ENCODE data around the gene PSME1. TPM values are rescaled to one million over a fixed set of nuclear protein-coding genes. Genes with fewer than 3 reads are reported as not detected.

Gene PSME1
- total RNA-seq: 100 to 1,000 TPM; 257 to 273 TPM
- 1,000 to 10,000 TPM in 1 of 2 donors, 100 to 1,000 TPM in 1; 976 to 1,008 TPM for polyA plus RNA-seq

DNA sequence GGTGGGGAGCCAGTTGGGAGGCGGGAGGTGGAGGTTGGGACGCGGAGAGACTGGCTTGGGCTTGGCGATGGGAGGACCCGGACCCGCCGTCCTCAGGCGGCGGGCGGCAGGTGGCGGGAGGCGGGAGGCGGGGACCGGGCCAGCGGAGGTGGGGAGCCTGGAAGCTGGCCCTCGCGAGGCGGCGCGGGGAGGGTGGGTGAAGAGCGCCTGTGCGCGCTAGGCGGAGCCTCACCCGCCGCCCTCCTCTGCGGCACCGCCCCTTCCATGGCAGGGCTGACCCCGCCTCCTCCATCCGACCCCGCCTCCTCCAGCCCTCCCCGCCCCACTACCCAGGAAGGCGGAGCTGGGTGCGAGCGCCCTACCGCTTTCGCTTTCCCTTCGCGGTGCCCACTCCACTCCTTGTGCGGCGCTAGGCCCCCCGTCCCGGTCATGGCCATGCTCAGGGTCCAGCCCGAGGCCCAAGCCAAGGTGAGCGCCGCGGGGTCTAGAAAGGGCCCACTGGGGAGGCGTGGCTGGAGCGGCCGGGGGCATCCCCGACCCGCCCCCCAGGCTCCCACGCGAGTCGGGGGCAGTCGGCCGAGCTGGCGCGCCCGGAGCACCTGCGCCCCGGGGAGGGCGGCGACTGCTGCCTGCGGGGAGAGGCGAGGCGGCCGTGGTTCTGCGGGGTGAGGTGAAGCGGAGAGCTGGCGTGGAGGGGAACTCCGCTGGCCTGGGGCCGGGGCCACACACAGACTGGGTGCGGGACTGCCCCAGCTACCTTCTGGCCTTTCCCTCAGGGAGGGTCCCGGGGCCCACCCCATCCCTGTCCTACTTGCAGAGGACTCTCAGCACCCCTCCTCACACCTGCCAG lies at the start of gene PSME1:
TSS of gene PSME1 (plus strand) at position 361 of the 850 bp plus-strand sequence. CDS start at position 430, 69 bp downstream.
- Mint-ChIP-seq H3K9me3 (peaks cover 0 to 4% (median 0%) of the 10 kb centered on the region in 8 donors), H3K4me1 (peaks cover 35 to 70% (median 55%) of the 10 kb centered on the region in 4 donors), H3K27ac (peak within 1 kb of the TSS; percentile 88 to 96 (median 94)), H3K4me3 (peak within 1 kb of the TSS; percentile 87 to 94 (median 92)), H3K36me3 (peaks cover 23 to 35% of the 10 kb centered on the region in 2 donors), H3K27me3 (no peaks in the 10 kb centered on the region)
- intact Hi-C loops (cut with micrococcal nuclease): loop anchor here (1.0 to 2.0 kb wide), 4 partner anchors 11 to 579 kb away; partner anchors contain the start of genes DCAF11, IRF9, NRL and RNF31
- Histone ChIP-seq H3K27me3 (ENCODE audit: insufficient read depth, low read length) (no peaks in the 10 kb centered on the region), H3K27ac (ENCODE audit: low read depth, low read length) (peak within 1 kb of the TSS; percentile 84), H3K36me3 (ENCODE audit: insufficient read depth, low read length) (peaks cover 22% of the 10 kb centered on the region), H3K9me3 (ENCODE audit: control insufficient read depth in 1 of 2, low read length in 2 of 2) (no peaks in the 10 kb centered on the region), H3K4me1 (ENCODE audit: insufficient read depth, low read length) (peaks cover 59% of the 10 kb centered on the region), H3K4me3 (ENCODE audit: low read length in 2 of 2) (peak within 1 kb of the TSS; percentile 30 to 87)
- POLR2A ChIA-PET (ENCODE audit: partially characterized antibody): interaction anchor here (0.6 to 16.1 kb wide), 27 partner anchors 10 to 815 kb away, joined by 3 to 347 read pairs (median 9); partner anchors contain the start of genes CARMIL3, CBLN3, CHMP4A and DCAF11
- CTCF ChIA-PET (ENCODE audit: partially characterized antibody): interaction anchor here (0.7 to 6.4 kb wide), 14 partner anchors 10 to 198 kb away, joined by 3 to 53 read pairs (median 5); partner anchors contain the start of genes CIDEB, DCAF11, IRF9 and NRL
- DNase-seq: peak; percentile 92 to 94 (median 93)

DNA sequence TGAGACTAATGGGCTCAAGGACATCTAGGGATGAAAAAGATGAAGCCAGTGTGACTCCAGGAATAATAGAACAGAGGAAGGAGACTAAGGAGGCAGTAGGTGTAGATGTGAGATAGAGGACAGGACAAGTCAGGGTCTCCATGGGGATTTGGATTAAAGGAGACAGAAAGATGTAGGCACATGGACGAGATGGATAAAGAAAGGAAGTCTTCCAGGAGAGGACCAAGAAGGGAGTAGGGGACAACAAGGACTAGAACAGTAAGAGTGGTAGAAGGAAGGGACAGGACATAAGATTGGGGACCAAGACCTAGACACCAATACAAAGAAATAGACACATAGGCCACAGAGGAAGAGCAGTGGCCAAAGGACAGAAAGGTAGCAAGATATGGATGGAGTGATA lies 49.0 kb upstream of the PSME1 start:
- intact Hi-C loops (cut with micrococcal nuclease): loop anchor here (10.0 kb wide), 1 partner anchor 102 kb away; the partner anchor contains the start of gene DHRS4L2
- H3K4me1 ChIP-seq (ENCODE audit: insufficient read depth, low read length): peaks cover 4% of the 10 kb centered on the region
- H3K36me3 Mint-ChIP-seq: no peaks in the 10 kb centered on the region
- H3K9me3 Mint-ChIP-seq: peaks cover 0 to 4% (median 0%) of the 10 kb centered on the region in 8 donors
- no peak overlapping the region for H3K27ac ChIP-seq (ENCODE audit: low read depth, low read length)
- ChIA-PET CTCF (ENCODE audit: partially characterized antibody) (interaction anchor here (1.0 to 9.5 kb wide), 3 partner anchors 17 to 28 kb away, joined by 3 to 95 read pairs (median 85); no protein-coding TSS in a partner anchor), POLR2A (ENCODE audit: partially characterized antibody) (no interaction called here)
- H3K27me3 ChIP-seq (ENCODE audit: insufficient read depth, low read length): no peaks in the 10 kb centered on the region
- no peak overlapping the region for H3K4me3 Mint-ChIP-seq
- no peaks in the 10 kb centered on the region for H3K36me3 ChIP-seq (ENCODE audit: insufficient read depth, low read length)
- peaks cover 3 to 13% (median 10%) of the 10 kb centered on the region in 4 donors for H3K4me1 Mint-ChIP-seq
- no peak overlapping the region for H3K4me3 ChIP-seq (ENCODE audit: low read length in 2 of 2)
- H3K27me3 Mint-ChIP-seq: no peaks in the 10 kb centered on the region
- peak overlapping the region in 2 of 7 donors; percentile 15 to 26 for H3K27ac Mint-ChIP-seq
- DNase-seq: no peak
- no peaks in the 10 kb centered on the region for H3K9me3 ChIP-seq (ENCODE audit: control insufficient read depth in 1 of 2, low read length in 2 of 2)

DNA sequence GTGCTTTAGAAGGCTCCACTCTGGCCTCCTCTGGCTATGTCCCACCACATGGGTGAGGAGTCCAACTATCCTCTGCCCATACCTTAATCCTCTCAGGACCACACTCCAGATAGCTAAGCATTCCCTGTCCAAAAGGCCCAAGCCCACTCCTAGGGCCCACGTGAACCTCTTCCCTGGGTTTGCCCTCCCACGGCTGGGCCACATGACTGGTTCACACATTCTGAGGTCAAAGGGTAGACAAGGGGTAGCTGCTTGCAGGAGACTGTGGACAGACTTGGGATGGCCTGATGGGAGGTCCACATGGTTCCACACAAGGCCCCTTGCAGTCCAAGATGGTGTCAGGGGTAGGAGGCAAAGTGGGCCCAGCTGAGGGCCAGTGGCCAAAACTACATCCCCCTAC lies 47.9 kb upstream of the PSME1 start:
- Mint-ChIP-seq H3K4me1 (peaks cover 3 to 15% (median 11%) of the 10 kb centered on the region in 4 donors), H3K4me3 (no peak overlapping the region), H3K9me3 (peaks cover 0 to 4% (median 0%) of the 10 kb centered on the region in 8 donors), H3K27me3 (no peaks in the 10 kb centered on the region), H3K27ac (no peak overlapping the region), H3K36me3 (no peaks in the 10 kb centered on the region)
- Histone ChIP-seq H3K27me3 (ENCODE audit: insufficient read depth, low read length) (no peaks in the 10 kb centered on the region), H3K4me3 (ENCODE audit: low read length in 2 of 2) (no peak overlapping the region), H3K9me3 (ENCODE audit: control insufficient read depth in 1 of 2, low read length in 2 of 2) (no peaks in the 10 kb centered on the region), H3K27ac (ENCODE audit: low read depth, low read length) (no peak overlapping the region), H3K36me3 (ENCODE audit: insufficient read depth, low read length) (no peaks in the 10 kb centered on the region), H3K4me1 (ENCODE audit: insufficient read depth, low read length) (peaks cover 5% of the 10 kb centered on the region)
- no peak for DNase-seq
- CTCF ChIA-PET (ENCODE audit: partially characterized antibody): interaction anchor here (0.7 to 12.2 kb wide), 4 partner anchors 9 to 48 kb away, joined by 3 to 475 read pairs (median 208); partner anchors contain the start of genes CARMIL3 and PSME1
- intact Hi-C loops (cut with micrococcal nuclease): loop anchor here (10.0 kb wide), 1 partner anchor 103 kb away; the partner anchor contains the start of gene DHRS4L2
- POLR2A ChIA-PET (ENCODE audit: partially characterized antibody): no interaction called here

DNA sequence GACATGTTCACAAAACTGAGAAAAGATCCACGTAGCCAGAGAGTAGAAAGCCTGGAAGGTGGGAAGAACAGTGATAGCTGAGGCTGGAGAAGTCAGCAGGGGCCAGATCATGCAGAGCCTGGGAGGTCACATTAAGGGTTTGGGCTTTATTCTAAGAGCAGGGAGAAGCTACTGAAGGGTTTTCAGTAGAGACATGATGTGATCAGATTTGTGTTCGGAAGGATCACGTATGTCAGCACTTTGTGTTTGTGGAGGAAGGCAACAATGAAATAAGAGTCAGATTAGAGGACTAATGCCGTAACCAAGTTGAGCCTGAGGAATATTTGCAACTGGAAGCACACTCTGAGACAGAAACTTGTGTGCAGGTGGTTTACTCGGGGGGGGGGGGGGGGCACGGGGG lies 46.1 kb upstream of the PSME1 start:
- intact Hi-C loops (cut with micrococcal nuclease): loop anchor here (1.0 to 10.0 kb wide), 7 partner anchors 9 to 105 kb away; partner anchors contain the start of genes DHRS4L2, EMC9, IRF9 and PSME2
- Histone ChIP-seq H3K36me3 (ENCODE audit: insufficient read depth, low read length) (no peaks in the 10 kb centered on the region), H3K4me1 (ENCODE audit: insufficient read depth, low read length) (peaks cover 13% of the 10 kb centered on the region), H3K9me3 (ENCODE audit: control insufficient read depth in 1 of 2, low read length in 2 of 2) (no peaks in the 10 kb centered on the region), H3K27me3 (ENCODE audit: insufficient read depth, low read length) (no peaks in the 10 kb centered on the region), H3K27ac (ENCODE audit: low read depth, low read length) (no peak overlapping the region), H3K4me3 (ENCODE audit: low read length in 2 of 2) (no peak overlapping the region)
- no peak overlapping the region for H3K27ac Mint-ChIP-seq
- CTCF ChIA-PET (ENCODE audit: partially characterized antibody): interaction anchor here (0.7 to 12.2 kb wide), 21 partner anchors 12 to 153 kb away, joined by 3 to 475 read pairs (median 5); partner anchors contain the start of genes CARMIL3, DCAF11, EMC9 and NRL
- H3K4me3 Mint-ChIP-seq: no peak overlapping the region
- no peak for DNase-seq
- POLR2A ChIA-PET (ENCODE audit: partially characterized antibody): interaction anchor here (0.9 to 8.8 kb wide), 6 partner anchors 8 to 57 kb away, joined by 3 to 137 read pairs (median 27); partner anchors contain the start of genes DCAF11, NRL and RNF31
- peaks cover 0 to 3% (median 0%) of the 10 kb centered on the region in 8 donors for H3K9me3 Mint-ChIP-seq
- peaks cover 0 to 6% of the 10 kb centered on the region in 2 donors for H3K36me3 Mint-ChIP-seq
- H3K27me3 Mint-ChIP-seq: no peaks in the 10 kb centered on the region
- peaks cover 10 to 29% (median 18%) of the 10 kb centered on the region in 4 donors for H3K4me1 Mint-ChIP-seq

DNA sequence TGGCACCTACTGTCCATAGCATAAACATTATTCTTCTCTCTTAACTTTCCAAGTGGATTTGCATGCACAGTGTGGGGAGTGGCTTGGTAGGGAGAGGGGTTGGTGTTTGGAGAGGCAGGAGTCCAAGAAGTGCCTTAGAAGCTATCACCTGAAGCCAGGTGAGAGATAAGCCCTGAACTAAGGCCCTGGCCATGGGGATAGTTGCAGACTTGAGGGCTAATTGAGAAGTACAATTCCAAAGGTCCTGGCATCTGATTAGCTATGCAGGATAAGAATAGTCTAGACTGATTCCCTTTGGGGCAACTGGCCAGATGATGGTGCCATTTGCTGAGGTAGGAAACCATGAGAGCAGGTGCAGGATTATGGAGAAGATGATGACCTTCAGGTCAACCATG lies 43.9 kb upstream of the PSME1 start:
- intact Hi-C loops (cut with micrococcal nuclease): loop anchor here (10.0 kb wide), 1 partner anchor 53 kb away; the partner anchor contains the start of genes EMC9, PSME2 and RNF31
- Mint-ChIP-seq H3K4me1 (peaks cover 21 to 47% (median 33%) of the 10 kb centered on the region in 4 donors), H3K27me3 (no peaks in the 10 kb centered on the region), H3K9me3 (no peaks in the 10 kb centered on the region), H3K4me3 (peak overlapping the region in 6 of 8 donors; percentile 1 to 98 (median 58)), H3K36me3 (peaks cover 0 to 16% of the 10 kb centered on the region in 2 donors), H3K27ac (peak overlapping the region in 2 of 7 donors; percentile 82 to 84)
- Histone ChIP-seq H3K4me3 (ENCODE audit: low read length in 2 of 2) (no peak overlapping the region), H3K27me3 (ENCODE audit: insufficient read depth, low read length) (no peaks in the 10 kb centered on the region), H3K4me1 (ENCODE audit: insufficient read depth, low read length) (peaks cover 26% of the 10 kb centered on the region), H3K36me3 (ENCODE audit: insufficient read depth, low read length) (peaks cover 5% of the 10 kb centered on the region), H3K9me3 (ENCODE audit: control insufficient read depth in 1 of 2, low read length in 2 of 2) (no peaks in the 10 kb centered on the region), H3K27ac (ENCODE audit: low read depth, low read length) (no peak overlapping the region)
- ChIA-PET CTCF (ENCODE audit: partially characterized antibody) (interaction anchor here (0.8 to 12.2 kb wide), 8 partner anchors 13 to 218 kb away, joined by 3 to 475 read pairs (median 16); partner anchors contain the start of genes CARMIL3, DCAF11, IRF9 and LTB4R2), POLR2A (ENCODE audit: partially characterized antibody) (interaction anchor here (0.7 to 8.8 kb wide), 7 partner anchors 10 to 121 kb away, joined by 4 to 137 read pairs (median 29); partner anchors contain the start of genes CARMIL3, CHMP4A, DCAF11 and IRF9)
- DNase-seq: no peak

DNA sequence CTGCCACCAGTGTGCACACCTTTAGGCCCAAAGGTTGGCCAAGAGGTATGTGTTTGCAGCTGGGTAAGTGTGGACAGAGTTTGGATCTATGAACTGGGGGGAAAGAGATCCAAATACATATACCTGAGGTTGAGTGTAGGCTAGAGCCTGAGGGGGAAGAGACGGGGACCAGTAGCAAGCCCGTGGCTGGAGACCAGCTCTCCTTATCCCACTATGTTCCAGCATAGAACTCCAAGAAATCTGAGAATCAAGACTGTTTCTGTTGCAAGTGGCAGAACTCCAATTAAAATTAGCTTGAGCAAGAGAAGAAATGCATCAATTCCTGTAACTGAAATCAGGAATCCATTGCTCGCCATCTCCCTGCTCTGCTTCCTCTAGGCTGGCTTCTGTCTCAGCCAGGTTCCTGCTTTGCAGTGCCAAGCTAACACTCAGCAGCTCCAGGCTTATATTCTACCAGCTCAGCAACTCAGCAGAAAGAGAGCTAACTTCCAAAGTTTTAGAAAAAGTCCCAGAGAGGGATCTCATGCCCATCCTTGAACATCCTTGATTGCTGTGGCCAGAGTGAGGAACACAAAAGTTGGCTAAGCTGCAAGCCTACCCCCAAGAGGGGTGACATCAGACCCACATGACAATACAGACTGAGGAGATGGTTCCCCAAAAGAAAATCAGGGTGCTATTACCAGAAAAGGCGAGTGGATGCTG lies 43.3 kb upstream of the PSME1 start:
- no peaks in the 10 kb centered on the region for H3K9me3 Mint-ChIP-seq
- peaks cover 21 to 47% (median 33%) of the 10 kb centered on the region in 4 donors for H3K4me1 Mint-ChIP-seq
- ChIA-PET CTCF (ENCODE audit: partially characterized antibody) (interaction anchor here (0.8 to 12.2 kb wide), 7 partner anchors 13 to 217 kb away, joined by 3 to 475 read pairs (median 26); partner anchors contain the start of genes CARMIL3, DCAF11, IRF9 and LTB4R2), POLR2A (ENCODE audit: partially characterized antibody) (interaction anchor here (0.7 to 8.8 kb wide), 9 partner anchors 10 to 120 kb away, joined by 4 to 137 read pairs (median 20); partner anchors contain the start of genes CARMIL3, CHMP4A, DCAF11 and IRF9)
- peak overlapping the region in 5 of 7 donors; percentile 82 to 98 (median 86) for H3K27ac Mint-ChIP-seq
- no peak for DNase-seq
- H3K9me3 ChIP-seq (ENCODE audit: control insufficient read depth in 1 of 2, low read length in 2 of 2): no peaks in the 10 kb centered on the region
- H3K4me3 ChIP-seq (ENCODE audit: low read length in 2 of 2): no peak overlapping the region
- peaks cover 0 to 16% of the 10 kb centered on the region in 2 donors for H3K36me3 Mint-ChIP-seq
- no peaks in the 10 kb centered on the region for H3K27me3 ChIP-seq (ENCODE audit: insufficient read depth, low read length)
- H3K4me1 ChIP-seq (ENCODE audit: insufficient read depth, low read length): peaks cover 26% of the 10 kb centered on the region
- intact Hi-C loops (cut with micrococcal nuclease): loop anchor here (10.0 kb wide), 1 partner anchor 52 kb away; the partner anchor contains the start of genes EMC9, PSME2 and RNF31
- no peaks in the 10 kb centered on the region for H3K27me3 Mint-ChIP-seq
- H3K36me3 ChIP-seq (ENCODE audit: insufficient read depth, low read length): peaks cover 5% of the 10 kb centered on the region
- H3K27ac ChIP-seq (ENCODE audit: low read depth, low read length): no peak overlapping the region
- peak overlapping the region; percentile 91 to 100 (median 98) for H3K4me3 Mint-ChIP-seq
